Keratinocyte (primary cell): ENCODE results near the gene MPND. TPM values are rescaled to one million over a fixed set of nuclear protein-coding genes. Genes with fewer than 3 reads are reported as not detected.

Source experiments
- DNase-seq: peaks from one replicate; pipeline ENCODE4 v3.0.0-alpha.2; 2011; ENCODE audit warnings: low read depth, missing footprints, low spot score
- FAIRE-seq: peaks from 2 replicates; lab custom pipeline; 2011; peaks lifted over from hg19 to GRCh38; lab: Jason Lieb, UNC
- H2AFZ ChIP-seq: 2 replicates; pipeline ENCODE4 v1.6.0; 2012; ENCODE audit warnings: low read length, control low read depth, inconsistent platforms; ENCODE audit not compliant: control insufficient read depth
- H3K27ac ChIP-seq: 2 replicates; pipeline ENCODE4 v1.5.1; 2011; ENCODE audit warnings: low read length; ENCODE audit not compliant: control insufficient read depth, insufficient read depth
- H3K27me3 ChIP-seq: 3 replicates; pipeline ENCODE4 v1.6.0; 2011; ENCODE audit warnings: low read length; ENCODE audit not compliant: control insufficient read depth, insufficient read depth; ENCODE audit errors: extremely low read depth
- H3K36me3 ChIP-seq, 2 experiments: 2 replicates in 1 of 2; 3 replicates in 1 of 2; pipeline ENCODE4 v1.5.1; 2011; ENCODE audit warnings: low read length in 2 of 2, mild to moderate bottlenecking in 1 of 2; ENCODE audit not compliant: control insufficient read depth in 2 of 2, insufficient read depth in 2 of 2; ENCODE audit errors: extremely low read depth in 1 of 2
- H3K4me1 ChIP-seq: 3 replicates; pipeline ENCODE4 v1.5.1; 2011; ENCODE audit warnings: low read length; ENCODE audit not compliant: control insufficient read depth, insufficient read depth; ENCODE audit errors: extremely low read depth
- H3K4me2 ChIP-seq: 3 replicates; pipeline ENCODE4 v1.6.0; 2011; ENCODE audit warnings: low read depth, low read length; ENCODE audit not compliant: control insufficient read depth, insufficient read depth; ENCODE audit errors: extremely low read depth
- H3K4me3 ChIP-seq, 3 experiments: fragments of 200-600 bp in 1 of 3; sonication (generic) in 1 of 3; 2 replicates in 2 of 3; 3 replicates in 1 of 3; pipeline ENCODE4 v1.5.1; 2011 to 2016; ENCODE audit warnings: low read length in 3 of 3, mild to moderate bottlenecking in 3 of 3, control low read depth in 2 of 3, inconsistent platforms in 1 of 3, low read depth in 1 of 3, mixed read lengths in 1 of 3, mixed run types in 1 of 3, moderate library complexity in 1 of 3; ENCODE audit not compliant: control insufficient read depth in 2 of 3, insufficient read depth in 2 of 3; ENCODE audit errors: extremely low read depth in 1 of 3
- H3K79me2 ChIP-seq: 2 replicates; pipeline ENCODE4 v1.6.0; 2012; ENCODE audit warnings: low read length; ENCODE audit not compliant: control insufficient read depth, insufficient read depth
- H3K9ac ChIP-seq: 3 replicates; pipeline ENCODE4 v1.6.0; 2011; ENCODE audit warnings: low read length; ENCODE audit not compliant: control insufficient read depth, insufficient read depth; ENCODE audit errors: extremely low read depth
- H3K9me1 ChIP-seq: 3 replicates; pipeline ENCODE4 v1.6.0; 2011; ENCODE audit warnings: low read length; ENCODE audit not compliant: control insufficient read depth, insufficient read depth; ENCODE audit errors: extremely low read depth
- H3K9me3 ChIP-seq: 2 replicates; pipeline ENCODE4 v1.5.1; 2012; ENCODE audit warnings: low read depth, low read length; ENCODE audit not compliant: control insufficient read depth
- H4K20me1 ChIP-seq: 3 replicates; pipeline ENCODE4 v1.6.0; 2011; ENCODE audit warnings: low read length; ENCODE audit not compliant: control insufficient read depth, insufficient read depth; ENCODE audit errors: extremely low read depth
- EZH2 ChIP-seq: IDR thresholded peaks from one replicate; pipeline ENCODE4 v1.6.1; 2012; ENCODE audit warnings: inconsistent platforms, mild to moderate bottlenecking, low read length, moderate library complexity
- dilution Hi-C: fragments of 300-500 bp; cut with MboI; formaldehyde crosslinking; loops from one replicate; pipeline ENCODE4 v1.7.0; 2020; ENCODE audit warnings: low sequenced_read_pairs; ENCODE audit not compliant: extremely low pct_ligation_motif_present
- polyA minus RNA-seq, 3 experiments: library from RNA; depleted of rRNA, polyadenylated mRNA; stranded (reverse); fragments of >200 nt; gene quantifications; 1 replicate in 1 of 3; 2 replicates in 1 of 3; 3 replicates in 1 of 3; pipeline ENCODE4 v1.2.3, GENCODE V29; 2011
- polyA plus RNA-seq, 5 experiments: library from polyadenylated mRNA; depleted of rRNA in 3 of 5; stranded (reverse) in 3 of 5; stranded (forward) in 1 of 5; unstranded in 1 of 5; fragments of >200 nt; gene quantifications; 1 replicate in 1 of 5; 2 replicates in 3 of 5; 3 replicates in 1 of 5; pipeline versions ENCODE4 v1.2.1 to v1.2.3, GENCODE V29; 2011 to 2012; ENCODE audit warnings: missing spikeins in 2 of 5, low read depth in 1 of 5, low replicate concordance in 1 of 5
- TF ChIP-seq, protein P1 (sequence below), 3 experiments: IDR thresholded peaks in 1 of 3; conservative IDR thresholded peaks in 1 of 3; optimal IDR thresholded peaks in 1 of 3; 2 replicates in 2 of 3; 3 replicates in 1 of 3; pipeline versions ENCODE3 to v1.5.1; 2011; ENCODE audit warnings: low read length in 3 of 3, mild to moderate bottlenecking in 3 of 3, moderate library complexity in 2 of 3, control low read depth in 1 of 3, inconsistent platforms in 1 of 3; ENCODE audit not compliant: insufficient read depth in 2 of 3; ENCODE audit errors: extremely low read depth in 1 of 3

MPND gene, protein sequence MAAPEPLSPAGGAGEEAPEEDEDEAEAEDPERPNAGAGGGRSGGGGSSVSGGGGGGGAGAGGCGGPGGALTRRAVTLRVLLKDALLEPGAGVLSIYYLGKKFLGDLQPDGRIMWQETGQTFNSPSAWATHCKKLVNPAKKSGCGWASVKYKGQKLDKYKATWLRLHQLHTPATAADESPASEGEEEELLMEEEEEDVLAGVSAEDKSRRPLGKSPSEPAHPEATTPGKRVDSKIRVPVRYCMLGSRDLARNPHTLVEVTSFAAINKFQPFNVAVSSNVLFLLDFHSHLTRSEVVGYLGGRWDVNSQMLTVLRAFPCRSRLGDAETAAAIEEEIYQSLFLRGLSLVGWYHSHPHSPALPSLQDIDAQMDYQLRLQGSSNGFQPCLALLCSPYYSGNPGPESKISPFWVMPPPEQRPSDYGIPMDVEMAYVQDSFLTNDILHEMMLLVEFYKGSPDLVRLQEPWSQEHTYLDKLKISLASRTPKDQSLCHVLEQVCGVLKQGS
- 4.2 to 4.7 TPM (median 4.6 TPM) in 3 replicates for polyA plus RNA-seq
- 2.8 TPM for polyA plus RNA-seq (2011; ENCODE audit: low read depth)
- polyA plus RNA-seq (2011; cell fraction: cytosol; rRNA removed), result 2.7 and 5.3 TPM in 2 replicates
- polyA plus RNA-seq (2011; cell fraction: nucleus; rRNA removed), result 2.4 TPM in 2 replicates
- 5.7 and 11.4 TPM in 2 replicates for polyA plus RNA-seq (2012; ENCODE audit: low replicate concordance)
- polyA minus RNA-seq, result 2.0 to 7.9 TPM (median 2.3 TPM) in 3 replicates
- 8.1 TPM for polyA minus RNA-seq (2011; cell fraction: cytosol; rRNA and poly(A)+ RNA removed)
- 0.85 and 2.7 TPM in 2 replicates for polyA minus RNA-seq (2011; cell fraction: nucleus; rRNA and poly(A)+ RNA removed)

- no peaks in the 10 kb centered on the region for H3K9me3 ChIP-seq
- H2AFZ ChIP-seq, result peak within 1 kb of the TSS; percentile 96
- no peak for DNase-seq
- H4K20me1 ChIP-seq, result no peaks in the 10 kb centered on the region
- no peak for TF ChIP-seq EZH2
- TF ChIP-seq, protein P1, sequence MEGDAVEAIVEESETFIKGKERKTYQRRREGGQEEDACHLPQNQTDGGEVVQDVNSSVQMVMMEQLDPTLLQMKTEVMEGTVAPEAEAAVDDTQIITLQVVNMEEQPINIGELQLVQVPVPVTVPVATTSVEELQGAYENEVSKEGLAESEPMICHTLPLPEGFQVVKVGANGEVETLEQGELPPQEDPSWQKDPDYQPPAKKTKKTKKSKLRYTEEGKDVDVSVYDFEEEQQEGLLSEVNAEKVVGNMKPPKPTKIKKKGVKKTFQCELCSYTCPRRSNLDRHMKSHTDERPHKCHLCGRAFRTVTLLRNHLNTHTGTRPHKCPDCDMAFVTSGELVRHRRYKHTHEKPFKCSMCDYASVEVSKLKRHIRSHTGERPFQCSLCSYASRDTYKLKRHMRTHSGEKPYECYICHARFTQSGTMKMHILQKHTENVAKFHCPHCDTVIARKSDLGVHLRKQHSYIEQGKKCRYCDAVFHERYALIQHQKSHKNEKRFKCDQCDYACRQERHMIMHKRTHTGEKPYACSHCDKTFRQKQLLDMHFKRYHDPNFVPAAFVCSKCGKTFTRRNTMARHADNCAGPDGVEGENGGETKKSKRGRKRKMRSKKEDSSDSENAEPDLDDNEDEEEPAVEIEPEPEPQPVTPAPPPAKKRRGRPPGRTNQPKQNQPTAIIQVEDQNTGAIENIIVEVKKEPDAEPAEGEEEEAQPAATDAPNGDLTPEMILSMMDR (optimal IDR thresholded peaks at IDR 0.05 in 1 of 3, IDR thresholded peaks at IDR 0.05 in 1 of 3, conservative IDR thresholded peaks at IDR 0.05 in 1 of 3; ENCODE audit: extremely low read depth in 1 of 3, insufficient read depth in 2 of 3, low read length in 3 of 3), result no peak
- peak within 1 kb of the TSS; percentile 75 for H3K9ac ChIP-seq
- H3K27ac ChIP-seq, result peak within 1 kb of the TSS; percentile 75
- H3K27me3 ChIP-seq, result no peaks in the 10 kb centered on the region
- no peaks in the 10 kb centered on the region for H3K9me1 ChIP-seq
- dilution Hi-C loops, result no loop called here
- H3K36me3 ChIP-seq, result peaks cover 0 to 2% of the 10 kb centered on the region in 2 experiments
- H3K4me1 ChIP-seq, result peaks cover 15% of the 10 kb centered on the region
- H3K79me2 ChIP-seq, result no peaks in the 10 kb centered on the region
- FAIRE-seq, result no peak
- H3K4me3 ChIP-seq, result peak within 1 kb of the TSS; percentile 59 to 94 (median 83)
- H3K4me2 ChIP-seq, result peak within 1 kb of the TSS; percentile 98
These were observed at the start of gene MPND for GRCh38 chr19:4343370-4344307. Gene MPND (plus strand): TSS chr19:4343562. CDS start chr19:4343594, 32 bp downstream.

GRCh38 chr19:4294389-4294788, 49.0 kb upstream of the MPND start:
- Histone ChIP-seq H3K4me3 (no peak overlapping the region), H3K9me1 (no peaks in the 10 kb centered on the region), H2AFZ (no peak overlapping the region), H3K27ac (no peak overlapping the region), H3K79me2 (no peaks in the 10 kb centered on the region), H3K4me2 (no peak overlapping the region), H3K9me3 (no peaks in the 10 kb centered on the region), H4K20me1 (no peaks in the 10 kb centered on the region), H3K27me3 (peaks cover 10% of the 10 kb centered on the region), H3K36me3 (no peaks in the 10 kb centered on the region), H3K4me1 (no peaks in the 10 kb centered on the region), H3K9ac (no peak overlapping the region)
- FAIRE-seq, result no peak
- no peak for TF ChIP-seq EZH2
- TF ChIP-seq, protein P1 (optimal IDR thresholded peaks at IDR 0.05 in 1 of 3, IDR thresholded peaks at IDR 0.05 in 1 of 3, conservative IDR thresholded peaks at IDR 0.05 in 1 of 3; ENCODE audit: extremely low read depth in 1 of 3, insufficient read depth in 2 of 3, low read length in 3 of 3), result no peak
- no peak for DNase-seq
- dilution Hi-C loops, result no loop called here
